H1 (cell line): ENCODE results near the gene CNRIP1. TPM values are rescaled to one million over a fixed set of nuclear protein-coding genes. Genes with fewer than 3 reads are reported as not detected.

Experiments used
- CTCF ChIA-PET: fragments of 300-600 bp; sonication (Branson Sonifier 250); formaldehyde crosslinking; loops from one replicate; lab custom pipeline; 2021; ENCODE audit not compliant: partially characterized antibody; lab: Charles Lee
- POLR2A ChIA-PET: fragments of 300-600 bp; sonication (Branson Sonifier 250); formaldehyde crosslinking; loops from one replicate; lab custom pipeline; 2021; ENCODE audit warnings: inconsistent platforms; ENCODE audit not compliant: partially characterized antibody; lab: Charles Lee
- DNase-seq, 2 experiments: peaks; one replicate each; pipeline versions ENCODE4 v3.0.0 to v3.0.0-alpha.2; 2010 to 2022; ENCODE audit warnings: low spot score in 2 of 2, low read depth in 1 of 2, mixed read lengths in 1 of 2
- FAIRE-seq: peaks from 2 replicates; lab custom pipeline; 2011; peaks lifted over from hg19 to GRCh38; lab: Jason Lieb, UNC
- H2AFZ ChIP-seq: 2 replicates; pipeline ENCODE4 v1.8.1; 2012; ENCODE audit warnings: low read length, inconsistent platforms
- H2AK5ac ChIP-seq: 2 replicates; pipeline ENCODE4 v1.6.1; 2013; ENCODE audit warnings: low read depth, low read length
- H2BK120ac ChIP-seq: replicated peaks from 2 replicates; pipeline ENCODE3; 2013; ENCODE audit warnings: low read depth, low read length, inconsistent platforms
- H2BK12ac ChIP-seq: 2 replicates; pipeline ENCODE4 v1.6.1; 2013; ENCODE audit warnings: low read depth, low read length
- H2BK15ac ChIP-seq: 2 replicates; pipeline ENCODE4 v1.6.1; 2013; ENCODE audit warnings: low read length
- H2BK20ac ChIP-seq: 2 replicates; pipeline ENCODE4 v1.6.1; 2013; ENCODE audit warnings: low read length
- H2BK5ac ChIP-seq: 2 replicates; pipeline ENCODE4 v1.6.1; 2013; ENCODE audit warnings: low read depth, low read length
- H3K14ac ChIP-seq: 2 replicates; pipeline ENCODE4 v1.6.1; 2013; ENCODE audit warnings: inconsistent platforms; ENCODE audit not compliant: insufficient read length
- H3K18ac ChIP-seq: 2 replicates; pipeline ENCODE4 v1.6.1; 2013; ENCODE audit warnings: low read length; ENCODE audit errors: extremely low read depth
- H3K23ac ChIP-seq: 2 replicates; pipeline ENCODE4 v1.6.1; 2013; ENCODE audit warnings: inconsistent platforms; ENCODE audit not compliant: insufficient read length
- H3K23me2 ChIP-seq: 2 replicates; pipeline ENCODE4 v1.6.1; 2013; ENCODE audit warnings: low read depth, low read length
- H3K27ac ChIP-seq: 2 replicates; pipeline ENCODE4 v1.6.1; 2011; ENCODE audit warnings: low read depth, low read length, inconsistent platforms
- H3K27me3 ChIP-seq, 4 experiments: replicated peaks in 1 of 4; 1 replicate in 1 of 4; 2 replicates in 3 of 4; pipeline versions ENCODE4 v1.6.1 to v1.8.1; 2011 to 2013; ENCODE audit warnings: low read length in 3 of 4, mild to moderate bottlenecking in 3 of 4, inconsistent platforms in 2 of 4, mixed read lengths in 2 of 4, moderate library complexity in 1 of 4; ENCODE audit not compliant: control insufficient read depth in 3 of 4, insufficient read depth in 3 of 4; ENCODE audit errors: extremely low read depth in 1 of 4
- H3K36me3 ChIP-seq, 4 experiments: 2 replicates each; pipeline versions ENCODE4 v1.6.1 to v1.8.1; 2011 to 2013; ENCODE audit warnings: mild to moderate bottlenecking in 4 of 4, low read length in 3 of 4, moderate library complexity in 2 of 4, control low read depth in 1 of 4, inconsistent platforms in 1 of 4; ENCODE audit not compliant: insufficient read depth in 4 of 4, control insufficient read depth in 2 of 4
- H3K4ac ChIP-seq: replicated peaks from 2 replicates; pipeline ENCODE3; 2013; ENCODE audit warnings: low read length, low read depth, mixed read lengths, inconsistent platforms; ENCODE audit not compliant: insufficient read length
- H3K4me1 ChIP-seq, 4 experiments: replicated peaks in 1 of 4; 1 replicate in 1 of 4; 2 replicates in 3 of 4; pipeline versions ENCODE4 v1.6.1 to v1.8.1; 2011 to 2013; ENCODE audit warnings: low read length in 3 of 4, inconsistent platforms in 2 of 4, mixed read lengths in 1 of 4; ENCODE audit not compliant: insufficient read depth in 4 of 4, control insufficient read depth in 3 of 4
- H3K4me2 ChIP-seq, 2 experiments: 2 replicates each; pipeline versions ENCODE4 v1.6.1 to v1.8.1; 2011 to 2013; ENCODE audit warnings: low read depth in 2 of 2, low read length in 2 of 2, control low read depth in 1 of 2, inconsistent platforms in 1 of 2, mild to moderate bottlenecking in 1 of 2; ENCODE audit not compliant: insufficient read depth in 1 of 2
- H3K4me3 ChIP-seq, 4 experiments: fragments of 200-600, 300-600 bp in 1 of 4; sonication (generic), shearing (Covaris generic), sonication (Bioruptor Twin) in 1 of 4; 2 replicates each; pipeline versions ENCODE4 v1.5.1 to v1.8.1; 2011 to 2016; ENCODE audit warnings: low read length in 4 of 4, low read depth in 3 of 4, control low read depth in 2 of 4, inconsistent platforms in 2 of 4, mild to moderate bottlenecking in 2 of 4, mixed read lengths in 1 of 4, moderate library complexity in 1 of 4; ENCODE audit not compliant: insufficient read depth in 2 of 4; ENCODE audit errors: extremely low read depth in 1 of 4
- H3K56ac ChIP-seq: replicated peaks from 2 replicates; pipeline ENCODE3; 2013; ENCODE audit warnings: low read depth, mild to moderate bottlenecking, mixed read lengths, low read length, inconsistent platforms; ENCODE audit not compliant: insufficient read length
- H3K79me1 ChIP-seq: 2 replicates; pipeline ENCODE4 v1.6.1; 2013; ENCODE audit warnings: low read depth, low read length, control low read depth
- H3K79me2 ChIP-seq, 2 experiments: 2 replicates each; pipeline versions ENCODE4 v1.6.1 to v1.8.1; 2012 to 2013; ENCODE audit warnings: low read length in 2 of 2, mild to moderate bottlenecking in 2 of 2, inconsistent platforms in 1 of 2; ENCODE audit not compliant: insufficient read depth in 2 of 2, control insufficient read depth in 1 of 2
- H3K9ac ChIP-seq, 4 experiments: replicated peaks in 1 of 4; 1 replicate in 1 of 4; 2 replicates in 3 of 4; pipeline versions ENCODE4 v1.6.1 to v1.8.1; 2011 to 2013; ENCODE audit warnings: low read depth in 3 of 4, low read length in 3 of 4, control low read depth in 2 of 4, mild to moderate bottlenecking in 2 of 4, moderate library complexity in 2 of 4, inconsistent platforms in 1 of 4; ENCODE audit errors: extremely low read depth in 1 of 4
- H3K9me3 ChIP-seq, 2 experiments: 2 replicates each; pipeline versions ENCODE4 v1.6.1 to v1.8.1; 2012 to 2013; ENCODE audit warnings: mild to moderate bottlenecking in 2 of 2, moderate library complexity in 2 of 2, control low read depth in 1 of 2, inconsistent platforms in 1 of 2, low read depth in 1 of 2, low read length in 1 of 2, mixed read lengths in 1 of 2; ENCODE audit not compliant: insufficient read depth in 2 of 2
- H4K20me1 ChIP-seq, 2 experiments: replicated peaks in 1 of 2; 2 replicates each; pipeline versions ENCODE3 to v1.8.1; 2011 to 2013; ENCODE audit warnings: inconsistent platforms in 2 of 2, low read length in 2 of 2, mild to moderate bottlenecking in 1 of 2; ENCODE audit not compliant: insufficient read depth in 2 of 2, control insufficient read depth in 1 of 2
- H4K5ac ChIP-seq: 2 replicates; pipeline ENCODE4 v1.6.1; 2013; ENCODE audit warnings: low read length, low read depth, mixed read lengths, inconsistent platforms; ENCODE audit not compliant: insufficient read length
- H4K8ac ChIP-seq: 2 replicates; pipeline ENCODE4 v1.8.0; 2013; ENCODE audit warnings: mild to moderate bottlenecking, moderate library complexity, low read length, inconsistent platforms; ENCODE audit not compliant: insufficient read depth; ENCODE audit errors: extremely low read depth
- H4K91ac ChIP-seq: replicated peaks from 2 replicates; pipeline ENCODE3; 2013; ENCODE audit warnings: low read length, mixed read lengths, inconsistent platforms; ENCODE audit not compliant: insufficient read length
- CREB1 ChIP-seq: IDR thresholded peaks from 2 replicates; pipeline ENCODE4 v1.6.1; 2012; ENCODE audit warnings: inconsistent platforms
- NANOG ChIP-seq: IDR thresholded peaks from 2 replicates; pipeline ENCODE4 v1.6.1; 2011; ENCODE audit warnings: low read length, low read depth, mild to moderate bottlenecking, inconsistent platforms; ENCODE audit not compliant: insufficient read depth, poor library complexity, severe bottlenecking
- SP4 ChIP-seq: IDR thresholded peaks from 2 replicates; pipeline ENCODE4 v1.6.1; 2012; ENCODE audit warnings: low read length, inconsistent platforms
- TBP ChIP-seq: IDR thresholded peaks from 2 replicates; pipeline ENCODE4 v1.6.1; 2011; ENCODE audit warnings: low read depth, low read length, improper control_type of control experiment
- YY1 ChIP-seq: IDR thresholded peaks from 2 replicates; pipeline ENCODE4 v1.6.1; 2011; ENCODE audit warnings: low read depth, mild to moderate bottlenecking, low read length
- WGBS, 2 experiments: shearing (Covaris generic) in 1 of 2; methylation state at CpG; one replicate each; pipeline versions ENCODE4 v1.1.6 to v1.1.7; 2013 to 2015; ENCODE audit warnings: low lambda C conversion rate in 2 of 2, mixed read lengths in 2 of 2, inconsistent platforms in 1 of 2, low coverage in 1 of 2, missing lambda C conversion rate in 1 of 2; ENCODE audit not compliant: insufficient replicate concordance in 2 of 2, insufficient coverage in 1 of 2, insufficient read length in 1 of 2; ENCODE audit errors: extremely low coverage in 1 of 2, missing lambda C conversion rate in 1 of 2; 5-methylcytosine and 5-hydroxymethylcytosine counted together
- polyA plus RNA-seq, 7 experiments: library from polyadenylated mRNA; depleted of rRNA in 3 of 7; stranded (reverse) in 5 of 7; unstranded in 2 of 7; fragments of >200 nt in 5 of 7; fragments of 200-250 nt in 2 of 7; gene quantifications; 1 replicate in 5 of 7; 2 replicates in 1 of 7; 4 replicates in 1 of 7; pipeline versions ENCODE4 v1.2.1 to v1.2.3, GENCODE V29; 2011 to 2013; ENCODE audit warnings: missing spikeins in 2 of 7, mixed read lengths in 2 of 7
- total RNA-seq: library from RNA; stranded (reverse); fragmentation: NEBNext Ultra II Directional; extraction: Animal tissue kit (Norgen Biotek cat#: 25700); gene quantifications from 2 replicates; pipeline ENCODE4 v1.2.1, GENCODE V29; 2021
- TF ChIP-seq, protein P1 (sequence below): IDR thresholded peaks from 2 replicates; pipeline ENCODE4 v1.6.1; 2011; ENCODE audit warnings: low read length, improper control_type of control experiment

The CNRIP1 gene
- total and polyA plus RNA-seq, 2 of the 8 experiments (the other 6 are each of a cell fraction or from before 2014, with no cell fraction given): 4.6 to 7.0 TPM

DNA sequence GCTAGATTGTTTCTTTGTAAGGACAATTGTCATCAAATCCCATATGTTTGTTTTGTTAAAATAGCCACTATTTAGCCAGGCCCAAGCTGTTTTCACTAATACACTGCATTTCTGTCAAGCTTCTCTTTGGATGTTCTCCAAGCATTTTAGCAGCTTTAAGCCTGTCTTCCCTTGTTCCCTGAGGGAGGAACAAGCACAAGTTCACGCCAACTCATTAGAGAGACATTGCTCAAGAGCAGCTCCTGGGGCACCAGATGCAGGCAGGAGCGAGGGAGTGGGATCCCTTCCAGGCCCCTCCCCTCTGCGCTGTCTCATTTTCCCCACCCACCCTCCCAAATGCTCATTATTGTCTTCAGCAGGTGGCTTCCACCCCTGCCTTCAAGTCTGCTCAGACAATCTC lies 34.9 kb downstream of the CNRIP1 start:
- CTCF ChIA-PET: interaction anchor here (0.6 to 8.4 kb wide), 9 partner anchors 9 to 146 kb away, joined by 3 to 108 read pairs (median 3); no protein-coding TSS in a partner anchor

More for the DNA sequence above, 34.9 kb downstream of the CNRIP1 start:
- Histone ChIP-seq H3K14ac (no peak overlapping the region), H2BK120ac (no peak overlapping the region), H2BK12ac (no peak overlapping the region), H3K56ac (no peak overlapping the region), H3K18ac (no peak overlapping the region), H3K9ac (no peak overlapping the region), H3K4me3 (no peak overlapping the region), H4K8ac (no peak overlapping the region), H3K23me2 (no peaks in the 10 kb centered on the region), H2BK5ac (no peak overlapping the region), H3K79me2 (no peaks in the 10 kb centered on the region), H3K9me3 (no peaks in the 10 kb centered on the region), H2AK5ac (no peak overlapping the region), H4K20me1 (no peaks in the 10 kb centered on the region), H3K4ac (no peak overlapping the region), H3K27me3 (no peaks in the 10 kb centered on the region), H3K36me3 (no peaks in the 10 kb centered on the region), H4K5ac (no peak overlapping the region), H3K27ac (no peak overlapping the region), H2AFZ (no peak overlapping the region), H3K4me2 (no peak overlapping the region), H3K4me1 (no peaks in the 10 kb centered on the region), H3K23ac (no peak overlapping the region), H2BK15ac (no peak overlapping the region), H3K79me1 (no peaks in the 10 kb centered on the region), H4K91ac (no peak overlapping the region), H2BK20ac (no peak overlapping the region)
- DNase-seq: no peak
- POLR2A ChIA-PET: interaction anchor here (0.6 kb wide), 1 partner anchor 1298 kb away, joined by 4 read pairs; no protein-coding TSS in a partner anchor
- TF ChIP-seq SP4 (no peak), CREB1 (no peak), YY1 (no peak), TBP (no peak), NANOG (no peak)
- TF ChIP-seq, protein P1, sequence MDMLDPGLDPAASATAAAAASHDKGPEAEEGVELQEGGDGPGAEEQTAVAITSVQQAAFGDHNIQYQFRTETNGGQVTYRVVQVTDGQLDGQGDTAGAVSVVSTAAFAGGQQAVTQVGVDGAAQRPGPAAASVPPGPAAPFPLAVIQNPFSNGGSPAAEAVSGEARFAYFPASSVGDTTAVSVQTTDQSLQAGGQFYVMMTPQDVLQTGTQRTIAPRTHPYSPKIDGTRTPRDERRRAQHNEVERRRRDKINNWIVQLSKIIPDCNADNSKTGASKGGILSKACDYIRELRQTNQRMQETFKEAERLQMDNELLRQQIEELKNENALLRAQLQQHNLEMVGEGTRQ: no peak
- 88% methylated on average over 1 of the region's 3 CpGs; no CpG with 5 or more reads in 1 of the 2 experiments for WGBS, 2 experiments
- FAIRE-seq: no peak
